GM12878 (cell line): Measurements from ENCODE around the gene CLEC16A. TPM values are rescaled to one million over a fixed set of nuclear protein-coding genes. Genes with fewer than 3 reads are reported as not detected.

Experiments used
- BACH1 ChIP-seq: fragments of 450-650 bp; IDR thresholded peaks from 2 replicates; pipeline ENCODE4 v1.6.1; 2017; ENCODE audit warnings: mild to moderate bottlenecking, borderline replicate concordance
- BCL11A ChIP-seq: IDR thresholded peaks from 2 replicates; pipeline ENCODE4 v1.6.1; 2011; ENCODE audit warnings: low read depth, low read length
- BRCA1 ChIP-seq: IDR thresholded peaks from 2 replicates; pipeline ENCODE4 v1.6.1; 2011; ENCODE audit warnings: low read depth, low read length, improper control_type of control experiment
- CHD1 ChIP-seq: IDR thresholded peaks from 2 replicates; pipeline ENCODE4 v1.6.1; 2012; ENCODE audit warnings: low read depth, low read length, improper control_type of control experiment
- EED ChIP-seq: sonication (generic); IDR thresholded peaks from 2 replicates; pipeline ENCODE4 v1.6.1; 2016; ENCODE audit warnings: antibody characterized with exemption, low read depth
- EP300 ChIP-seq, 2 experiments: fragments of 150-350 bp in 1 of 2; IDR thresholded peaks; 2 replicates each; pipeline ENCODE4 v1.6.1; 2011 to 2012; ENCODE audit warnings: low read depth in 2 of 2, low read length in 2 of 2, borderline replicate concordance in 1 of 2, improper control_type of control experiment in 1 of 2, inconsistent platforms in 1 of 2; ENCODE audit not compliant: control insufficient read depth in 1 of 2
- HDAC6 ChIP-seq: fragments of 200-600 bp; sonication (generic); IDR thresholded peaks from one replicate; pipeline ENCODE4 v1.8.0; 2017; ENCODE audit warnings: antibody characterized with exemption; ENCODE audit not compliant: unreplicated experiment
- IKZF1 ChIP-seq: fragments of 450-650 bp; conservative IDR thresholded peaks from 2 replicates; pipeline ENCODE4 v1.6.1; 2017; ENCODE audit warnings: antibody characterized with exemption, mild to moderate bottlenecking
- JUNB ChIP-seq: IDR thresholded peaks from 2 replicates; pipeline ENCODE4 v1.6.1; 2016; ENCODE audit warnings: antibody characterized with exemption, mild to moderate bottlenecking
- NFIC ChIP-seq: IDR thresholded peaks from 2 replicates; pipeline ENCODE4 v1.6.1; 2012; ENCODE audit warnings: low read depth, mild to moderate bottlenecking, inconsistent platforms, low read length, moderate library complexity
- NR2F1 ChIP-seq: fragments of 450-650 bp; conservative IDR thresholded peaks from 2 replicates; pipeline ENCODE4 v1.6.1; 2017; ENCODE audit warnings: mild to moderate bottlenecking
- PAX8 ChIP-seq: fragments of 450-650 bp; IDR thresholded peaks from 2 replicates; pipeline ENCODE4 v1.6.1; 2017; ENCODE audit warnings: mild to moderate bottlenecking, moderate library complexity
- RUNX3 ChIP-seq: IDR thresholded peaks from 2 replicates; pipeline ENCODE4 v1.6.1; 2012; ENCODE audit warnings: low read length, inconsistent platforms
- SUZ12 ChIP-seq: fragments of 200-600 bp; sonication (generic); IDR thresholded peaks from one replicate; pipeline ENCODE4 v1.6.1; 2018; ENCODE audit warnings: antibody characterized with exemption, mild to moderate bottlenecking; ENCODE audit not compliant: unreplicated experiment
- TCF3 ChIP-seq: IDR thresholded peaks from 2 replicates; pipeline ENCODE4 v1.6.1; 2012; ENCODE audit warnings: low read depth, mild to moderate bottlenecking, low read length, borderline replicate concordance; ENCODE audit not compliant: insufficient read depth
- WRNIP1 ChIP-seq: IDR thresholded peaks from 2 replicates; pipeline ENCODE4 v1.6.1; 2011; ENCODE audit warnings: low read depth, low read length, improper control_type of control experiment, borderline replicate concordance
- YY1 ChIP-seq: IDR thresholded peaks from 2 replicates; pipeline ENCODE4 v1.6.1; 2011; ENCODE audit warnings: low read depth, mild to moderate bottlenecking, low read length
- ZNF622 ChIP-seq: fragments of 450-650 bp; IDR thresholded peaks from 2 replicates; pipeline ENCODE4 v1.6.1; 2017; ENCODE audit warnings: mild to moderate bottlenecking, inconsistent platforms
- polyA plus RNA-seq, 11 experiments: library from polyadenylated mRNA; depleted of rRNA in 4 of 11; unstranded in 6 of 11; stranded (reverse) in 5 of 11; fragments of >200 nt; fragmentation: Nextera tagmentation in 4 of 11; fragmentation: Illumina TruSeq in 1 of 11; extraction: Ambion mirVana in 4 of 11; extraction: Trizol in 1 of 11; gene quantifications; 1 replicate in 1 of 11; 2 replicates in 10 of 11; pipeline versions ENCODE4 v1.2.1 to v1.2.3, GENCODE V29; 2011 to 2016; ENCODE audit warnings: inconsistent platforms in 2 of 11, missing spikeins in 2 of 11, low read depth in 1 of 11
- total RNA-seq, 4 experiments: library from RNA; depleted of rRNA in 3 of 4; stranded (reverse); fragments of >200 nt in 3 of 4; fragmentation: Illumina TruSeq in 1 of 4; extraction: Trizol in 1 of 4; gene quantifications; 2 replicates each; pipeline versions ENCODE4 v1.2.1 to v1.2.3, GENCODE V29; 2013 to 2021
- TF ChIP-seq, protein P1 (sequence below): fragments of 450-650 bp; IDR thresholded peaks from 2 replicates; pipeline ENCODE4 v1.6.1; 2017; ENCODE audit warnings: mild to moderate bottlenecking, moderate library complexity
- TF ChIP-seq, protein P2 (sequence below): IDR thresholded peaks from 2 replicates; pipeline ENCODE4 v1.6.1; 2012; ENCODE audit warnings: low read depth, low read length, improper control_type of control experiment
- TF ChIP-seq, protein P3 (sequence below): fragments of 450-650 bp; IDR thresholded peaks from 2 replicates; pipeline ENCODE4 v1.6.1; 2017; ENCODE audit warnings: antibody characterized with exemption, mild to moderate bottlenecking, moderate library complexity

CLEC16A gene
- total and polyA plus RNA-seq, 10 of the 15 experiments (the other 5 are each of a cell fraction or from before 2014, with no cell fraction given), result 1.5 to 28.8 (median 19.2) TPM

DNA sequence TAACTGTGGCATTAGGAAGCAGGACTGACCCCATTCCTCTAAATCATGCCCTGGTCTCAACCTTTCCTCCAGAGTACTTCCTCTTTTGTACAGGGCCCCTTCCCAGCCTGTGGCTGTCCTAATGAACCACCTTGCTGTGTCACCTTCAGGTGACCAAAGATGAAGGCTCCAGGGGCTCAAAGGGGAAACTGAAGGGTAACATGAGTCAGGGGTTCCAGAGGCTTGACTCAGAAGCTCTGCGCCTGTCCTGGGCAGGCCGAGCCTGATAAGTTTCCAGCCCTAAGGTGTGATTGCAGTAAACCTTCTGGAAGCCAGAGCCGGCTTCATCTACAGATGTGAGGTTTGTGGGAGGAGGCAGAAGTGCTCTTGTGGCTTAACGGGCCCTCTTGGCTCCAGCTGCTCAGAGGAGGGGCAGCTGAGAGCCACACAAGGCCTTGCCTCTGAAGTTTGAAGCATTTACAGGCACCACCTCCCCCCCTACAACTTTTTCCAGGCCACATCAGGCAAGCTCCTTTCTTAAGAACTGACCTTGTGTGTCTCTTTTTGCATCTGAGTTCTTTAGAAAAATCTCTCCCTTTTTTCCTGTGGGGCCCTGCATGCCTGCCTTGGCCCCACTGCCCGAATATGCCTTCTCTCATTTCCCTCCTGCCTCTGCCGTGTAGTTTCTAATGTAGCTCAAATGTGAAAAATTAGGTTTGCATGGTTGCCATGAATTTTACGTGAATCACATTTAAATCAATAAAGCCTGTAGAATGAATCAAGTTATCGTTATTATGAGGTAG is 149.9 kb downstream of the CLEC16A start (continued):
- TF ChIP-seq, protein P1, sequence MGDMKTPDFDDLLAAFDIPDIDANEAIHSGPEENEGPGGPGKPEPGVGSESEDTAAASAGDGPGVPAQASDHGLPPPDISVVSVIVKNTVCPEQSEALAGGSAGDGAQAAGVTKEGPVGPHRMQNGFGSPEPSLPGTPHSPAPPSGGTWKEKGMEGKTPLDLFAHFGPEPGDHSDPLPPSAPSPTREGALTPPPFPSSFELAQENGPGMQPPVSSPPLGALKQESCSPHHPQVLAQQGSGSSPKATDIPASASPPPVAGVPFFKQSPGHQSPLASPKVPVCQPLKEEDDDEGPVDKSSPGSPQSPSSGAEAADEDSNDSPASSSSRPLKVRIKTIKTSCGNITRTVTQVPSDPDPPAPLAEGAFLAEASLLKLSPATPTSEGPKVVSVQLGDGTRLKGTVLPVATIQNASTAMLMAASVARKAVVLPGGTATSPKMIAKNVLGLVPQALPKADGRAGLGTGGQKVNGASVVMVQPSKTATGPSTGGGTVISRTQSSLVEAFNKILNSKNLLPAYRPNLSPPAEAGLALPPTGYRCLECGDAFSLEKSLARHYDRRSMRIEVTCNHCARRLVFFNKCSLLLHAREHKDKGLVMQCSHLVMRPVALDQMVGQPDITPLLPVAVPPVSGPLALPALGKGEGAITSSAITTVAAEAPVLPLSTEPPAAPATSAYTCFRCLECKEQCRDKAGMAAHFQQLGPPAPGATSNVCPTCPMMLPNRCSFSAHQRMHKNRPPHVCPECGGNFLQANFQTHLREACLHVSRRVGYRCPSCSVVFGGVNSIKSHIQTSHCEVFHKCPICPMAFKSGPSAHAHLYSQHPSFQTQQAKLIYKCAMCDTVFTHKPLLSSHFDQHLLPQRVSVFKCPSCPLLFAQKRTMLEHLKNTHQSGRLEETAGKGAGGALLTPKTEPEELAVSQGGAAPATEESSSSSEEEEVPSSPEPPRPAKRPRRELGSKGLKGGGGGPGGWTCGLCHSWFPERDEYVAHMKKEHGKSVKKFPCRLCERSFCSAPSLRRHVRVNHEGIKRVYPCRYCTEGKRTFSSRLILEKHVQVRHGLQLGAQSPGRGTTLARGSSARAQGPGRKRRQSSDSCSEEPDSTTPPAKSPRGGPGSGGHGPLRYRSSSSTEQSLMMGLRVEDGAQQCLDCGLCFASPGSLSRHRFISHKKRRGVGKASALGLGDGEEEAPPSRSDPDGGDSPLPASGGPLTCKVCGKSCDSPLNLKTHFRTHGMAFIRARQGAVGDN, result peak; percentile 69
- TF ChIP-seq EP300 (IDR thresholded peaks at IDR 0.05; ENCODE audit: borderline replicate concordance in 1 of 2, control insufficient read depth in 1 of 2, low read depth in 2 of 2, low read length in 2 of 2), result 0 out of 4 replicates have a peak, but pooled peaks of 1 of the 2 experiments have one; percentile 39
- TF ChIP-seq ZNF622, result no peak
- TF ChIP-seq BACH1, result peak; percentile 96; the same call in 1 of the 2 replicates
- TF ChIP-seq WRNIP1, result no peak
- TF ChIP-seq, protein P2, sequence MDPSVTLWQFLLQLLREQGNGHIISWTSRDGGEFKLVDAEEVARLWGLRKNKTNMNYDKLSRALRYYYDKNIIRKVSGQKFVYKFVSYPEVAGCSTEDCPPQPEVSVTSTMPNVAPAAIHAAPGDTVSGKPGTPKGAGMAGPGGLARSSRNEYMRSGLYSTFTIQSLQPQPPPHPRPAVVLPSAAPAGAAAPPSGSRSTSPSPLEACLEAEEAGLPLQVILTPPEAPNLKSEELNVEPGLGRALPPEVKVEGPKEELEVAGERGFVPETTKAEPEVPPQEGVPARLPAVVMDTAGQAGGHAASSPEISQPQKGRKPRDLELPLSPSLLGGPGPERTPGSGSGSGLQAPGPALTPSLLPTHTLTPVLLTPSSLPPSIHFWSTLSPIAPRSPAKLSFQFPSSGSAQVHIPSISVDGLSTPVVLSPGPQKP, result no peak
- TF ChIP-seq PAX8, result no peak
- TF ChIP-seq BRCA1, result no peak
- 0 out of 2 replicates have a peak, but pooled peaks have one; percentile 7 for TF ChIP-seq YY1
- no peak for TF ChIP-seq SUZ12
- TF ChIP-seq IKZF1, result peak; percentile 79
- no peak for TF ChIP-seq BCL11A
- TF ChIP-seq CHD1, result no peak
- TF ChIP-seq HDAC6, result no peak
- peak; percentile 31; the same call in 1 of the 2 replicates for TF ChIP-seq EED
- TF ChIP-seq, protein P3, sequence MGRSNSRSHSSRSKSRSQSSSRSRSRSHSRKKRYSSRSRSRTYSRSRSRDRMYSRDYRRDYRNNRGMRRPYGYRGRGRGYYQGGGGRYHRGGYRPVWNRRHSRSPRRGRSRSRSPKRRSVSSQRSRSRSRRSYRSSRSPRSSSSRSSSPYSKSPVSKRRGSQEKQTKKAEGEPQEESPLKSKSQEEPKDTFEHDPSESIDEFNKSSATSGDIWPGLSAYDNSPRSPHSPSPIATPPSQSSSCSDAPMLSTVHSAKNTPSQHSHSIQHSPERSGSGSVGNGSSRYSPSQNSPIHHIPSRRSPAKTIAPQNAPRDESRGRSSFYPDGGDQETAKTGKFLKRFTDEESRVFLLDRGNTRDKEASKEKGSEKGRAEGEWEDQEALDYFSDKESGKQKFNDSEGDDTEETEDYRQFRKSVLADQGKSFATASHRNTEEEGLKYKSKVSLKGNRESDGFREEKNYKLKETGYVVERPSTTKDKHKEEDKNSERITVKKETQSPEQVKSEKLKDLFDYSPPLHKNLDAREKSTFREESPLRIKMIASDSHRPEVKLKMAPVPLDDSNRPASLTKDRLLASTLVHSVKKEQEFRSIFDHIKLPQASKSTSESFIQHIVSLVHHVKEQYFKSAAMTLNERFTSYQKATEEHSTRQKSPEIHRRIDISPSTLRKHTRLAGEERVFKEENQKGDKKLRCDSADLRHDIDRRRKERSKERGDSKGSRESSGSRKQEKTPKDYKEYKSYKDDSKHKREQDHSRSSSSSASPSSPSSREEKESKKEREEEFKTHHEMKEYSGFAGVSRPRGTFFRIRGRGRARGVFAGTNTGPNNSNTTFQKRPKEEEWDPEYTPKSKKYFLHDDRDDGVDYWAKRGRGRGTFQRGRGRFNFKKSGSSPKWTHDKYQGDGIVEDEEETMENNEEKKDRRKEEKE, result 0 out of 2 replicates have a peak, but pooled peaks have one; percentile 19
- no peak for TF ChIP-seq JUNB
- TF ChIP-seq RUNX3, result peak; percentile 70
- no peak; the same call in 1 of the 2 replicates for TF ChIP-seq NFIC
- TF ChIP-seq NR2F1, result peak; percentile 65
- 0 out of 2 replicates have a peak, but pooled peaks have one; percentile 73 for TF ChIP-seq TCF3
